SK-N-SH (cell line): ENCODE results near the gene DNAJB6.

Source experiments
- CTCF ChIP-seq: fragments of 200-600 bp; sonication (generic); IDR thresholded peaks from 2 replicates; pipeline ENCODE4 v1.6.1; 2017; ENCODE audit warnings: antibody characterized with exemption, mild to moderate bottlenecking, moderate library complexity
- FOSL2 ChIP-seq: IDR thresholded peaks from 2 replicates; pipeline ENCODE4 v1.4.0; 2012; ENCODE audit warnings: low read depth, mild to moderate bottlenecking, moderate library complexity, borderline replicate concordance
- POLR2AphosphoS5 ChIP-seq: IDR thresholded peaks from 2 replicates; pipeline ENCODE4 v1.6.1; 2012; ENCODE audit warnings: low read depth, low read length

- TF ChIP-seq CTCF (no peak), POLR2AphosphoS5 (no peak), FOSL2 (no peak)
These were observed 89.9 kb downstream of the DNAJB6 start for GRCh38 chr7:157426463-157427301.
